ENCODE results near the gene ADIPOQ. TPM values are rescaled to one million over a fixed set of nuclear protein-coding genes. Genes with fewer than 3 reads are reported as not detected.
"Not testable (repeated sequence)": the region's sequence is repeated elsewhere in the genome, so short reads cannot be mapped to it uniquely, and the experiment has no call there.

The ADIPOQ gene
- total RNA-seq, 2 experiments from 2014 or later: not detected

DNA sequence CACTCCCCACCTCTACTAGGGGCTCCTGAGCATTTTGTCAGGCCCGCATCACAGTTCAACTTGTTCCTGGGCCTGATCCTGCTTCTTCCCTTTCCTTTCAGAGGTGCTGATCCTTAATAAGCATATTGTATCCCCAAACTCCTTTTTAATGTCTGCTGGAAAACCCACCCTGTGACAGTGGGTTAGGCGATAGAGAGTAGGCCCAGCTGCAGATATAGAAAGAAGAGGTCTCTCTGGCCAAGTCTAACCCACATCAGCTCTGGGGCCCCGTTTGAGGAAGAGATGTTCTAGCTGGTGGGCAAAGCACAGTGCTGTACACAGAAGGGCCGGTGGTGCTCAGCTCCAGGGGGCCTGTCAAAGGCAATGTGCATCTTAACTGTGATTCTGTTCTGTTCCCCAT lies 53.5 kb downstream of the ADIPOQ start:
- H3K36me3 Mint-ChIP-seq (ENCODE audit: low read depth): peaks cover 3% of the 10 kb centered on the region
- H3K4me1 Mint-ChIP-seq: peaks cover 12% of the 10 kb centered on the region
- DNase-seq: no peak
- no peak overlapping the region for H3K27ac Mint-ChIP-seq
- peaks cover 5% of the 10 kb centered on the region for H3K9me3 Mint-ChIP-seq
- H3K4me3 Mint-ChIP-seq: no peak overlapping the region
- ChIA-PET POLR2A (interaction anchor here (0.7 to 1.3 kb wide), 4 partner anchors 12 to 69 kb away, joined by 3 to 5 read pairs (median 3); no protein-coding TSS in a partner anchor), CTCF (no interaction called here)
- no peaks in the 10 kb centered on the region for H3K27me3 Mint-ChIP-seq

DNA sequence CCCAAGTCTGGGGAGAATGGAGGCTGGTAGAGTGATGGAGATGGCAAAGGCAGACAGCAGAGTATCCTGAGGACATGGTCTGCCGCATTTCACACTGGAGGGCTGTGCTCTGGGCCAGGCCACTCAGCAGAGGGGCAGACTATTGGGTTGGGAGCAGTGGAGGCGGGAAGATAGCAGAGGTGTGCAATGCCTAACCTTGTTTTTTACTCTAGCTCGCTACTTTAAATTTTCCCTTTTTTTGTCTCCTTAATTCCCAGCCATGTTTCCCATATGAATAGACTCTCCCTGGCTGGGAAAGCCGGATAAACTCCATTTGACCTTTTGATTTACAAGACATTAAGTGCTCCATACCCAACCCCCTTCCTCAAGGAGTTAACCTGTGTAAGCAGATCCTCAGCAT lies 54.4 kb downstream of the ADIPOQ start:
- DNase-seq: no peak
- ChIA-PET POLR2A (interaction anchor here (1.3 kb wide), 1 partner anchor 70 kb away, joined by 3 read pairs; no protein-coding TSS in a partner anchor), CTCF (no interaction called here)
- H3K4me3 Mint-ChIP-seq: no peak overlapping the region
- no peak overlapping the region for H3K27ac Mint-ChIP-seq
- H3K4me1 Mint-ChIP-seq: peaks cover 17% of the 10 kb centered on the region
- no peaks in the 10 kb centered on the region for H3K27me3 Mint-ChIP-seq
- H3K36me3 Mint-ChIP-seq (ENCODE audit: low read depth): peaks cover 3% of the 10 kb centered on the region
- H3K9me3 Mint-ChIP-seq: peaks cover 5% of the 10 kb centered on the region

DNA sequence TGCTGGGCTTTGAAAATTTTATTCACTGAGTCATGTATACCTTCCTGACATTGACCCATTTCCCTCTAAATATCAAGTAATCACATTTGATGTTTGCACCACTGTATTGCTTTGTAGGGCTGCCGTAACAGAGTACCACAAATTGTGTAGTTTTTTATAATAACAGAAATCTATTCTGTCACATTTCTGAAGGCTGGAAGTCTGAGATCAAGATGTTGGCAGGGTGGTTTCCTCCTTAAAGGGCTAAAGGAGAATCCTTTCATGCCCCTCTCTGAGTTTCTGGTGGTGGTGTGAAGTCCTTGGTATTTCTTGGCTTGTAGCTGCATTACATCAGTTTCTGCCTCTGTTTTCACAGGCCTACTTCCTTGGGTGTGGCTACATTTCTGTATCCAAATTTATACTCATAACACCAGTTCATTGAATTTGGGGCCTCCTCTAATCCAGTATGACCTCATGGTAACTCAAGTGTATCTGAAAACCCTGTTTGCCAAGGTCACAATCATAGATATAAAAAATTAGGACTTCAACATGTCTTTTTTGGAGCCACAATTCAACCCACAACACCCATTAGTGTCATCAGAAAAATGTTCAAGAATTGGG lies 58.7 kb downstream of the ADIPOQ start:
- no peak overlapping the region for H3K4me3 Mint-ChIP-seq
- DNase-seq: peak; percentile 21
- ChIA-PET CTCF (interaction anchor here (0.9 to 1.2 kb wide), 2 partner anchors 30 to 51 kb away, joined by 3 to 4 read pairs; no protein-coding TSS in a partner anchor), POLR2A (interaction anchor here (1.0 to 1.9 kb wide), 5 partner anchors 8 to 30 kb away, joined by 3 to 15 read pairs (median 7); partner anchors contain the start of gene ST6GAL1)
- H3K27me3 Mint-ChIP-seq: no peaks in the 10 kb centered on the region
- H3K27ac Mint-ChIP-seq: peak overlapping the region; percentile 79
- H3K9me3 Mint-ChIP-seq: peaks cover 39% of the 10 kb centered on the region
- H3K4me1 Mint-ChIP-seq: peaks cover 29% of the 10 kb centered on the region
- peaks cover 41% of the 10 kb centered on the region for H3K36me3 Mint-ChIP-seq (ENCODE audit: low read depth)

DNA sequence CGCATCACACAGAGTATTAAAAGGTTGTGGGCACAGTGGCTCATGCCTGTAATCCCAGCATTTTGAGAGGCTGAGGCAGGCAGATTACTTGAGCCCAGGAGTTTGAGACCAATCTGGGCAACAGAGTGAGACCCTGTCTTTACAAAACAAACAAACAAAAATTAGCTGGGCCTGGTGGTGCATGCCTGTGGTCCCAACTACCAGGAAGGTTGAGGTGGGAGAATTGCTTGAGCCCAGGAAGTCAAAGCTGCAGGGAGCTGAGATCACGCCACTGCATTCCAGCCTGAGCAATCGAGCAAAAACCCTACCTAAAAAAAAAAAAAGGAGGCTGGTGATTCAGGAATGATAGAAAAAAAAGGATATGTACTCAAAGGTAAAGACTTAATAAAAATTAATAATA lies 59.6 kb downstream of the ADIPOQ start:
- H3K4me3 Mint-ChIP-seq: no peak overlapping the region
- H3K36me3 Mint-ChIP-seq (ENCODE audit: low read depth): peaks cover 50% of the 10 kb centered on the region
- H3K9me3 Mint-ChIP-seq: peaks cover 48% of the 10 kb centered on the region
- CTCF ChIA-PET: no interaction called here
- no peak overlapping the region for H3K27ac Mint-ChIP-seq
- POLR2A ChIA-PET: no interaction called here
- H3K4me1 Mint-ChIP-seq: peaks cover 36% of the 10 kb centered on the region
- H3K27me3 Mint-ChIP-seq: no peaks in the 10 kb centered on the region
- no peak for DNase-seq

DNA sequence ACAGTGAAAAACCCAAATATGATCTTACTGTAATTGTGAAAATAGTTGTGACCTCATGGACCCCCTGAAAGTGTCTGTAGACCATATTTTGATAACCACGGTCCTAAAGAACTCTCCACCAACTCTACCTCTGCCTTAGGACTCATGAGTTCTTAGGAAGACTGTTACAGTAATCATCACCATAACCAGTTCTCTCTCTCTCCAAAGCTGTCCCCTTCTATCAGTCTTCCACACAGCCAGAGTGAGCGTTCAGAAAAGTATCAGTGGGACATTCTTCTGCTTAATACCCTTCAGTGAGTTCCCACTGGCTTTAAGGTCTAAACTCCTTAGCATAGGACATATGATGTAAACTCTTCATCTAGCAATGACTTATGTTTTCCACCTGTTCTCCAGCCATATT lies 60.2 kb downstream of the ADIPOQ start:
- Mint-ChIP-seq H3K4me1 (peaks cover 42% of the 10 kb centered on the region), H3K4me3 (no peak overlapping the region), H3K27me3 (no peaks in the 10 kb centered on the region), H3K27ac (no peak overlapping the region), H3K36me3 (ENCODE audit: low read depth) (peaks cover 56% of the 10 kb centered on the region), H3K9me3 (peaks cover 54% of the 10 kb centered on the region)
- DNase-seq: no peak
- ChIA-PET CTCF (interaction anchor here (0.6 kb wide), 1 partner anchor 13 kb away, joined by 4 read pairs; no protein-coding TSS in a partner anchor), POLR2A (no interaction called here)

DNA sequence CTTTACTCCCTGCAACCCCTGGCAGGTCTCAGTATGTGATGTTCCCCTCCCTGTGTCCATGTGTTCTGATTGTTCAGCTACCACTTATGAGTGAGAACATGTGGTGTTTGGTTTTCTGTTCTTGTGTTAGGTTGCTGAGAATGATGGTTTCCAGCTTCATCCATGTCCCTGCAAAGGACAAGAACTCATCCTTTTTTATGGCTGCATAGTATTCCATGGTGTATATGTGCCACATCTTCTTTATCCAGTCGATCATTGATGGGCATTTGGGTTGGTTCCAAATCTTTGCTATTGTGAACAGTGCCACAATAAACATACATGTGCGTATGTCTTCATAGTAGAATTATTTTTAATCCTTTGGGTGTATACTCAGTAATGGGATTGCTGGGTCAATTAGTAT lies 61.2 kb downstream of the ADIPOQ start:
- POLR2A ChIA-PET, H3K27ac Mint-ChIP-seq, H3K4me3 Mint-ChIP-seq, H3K27me3 Mint-ChIP-seq, CTCF ChIA-PET, DNase-seq: not testable (repeated sequence)
- H3K36me3 Mint-ChIP-seq (ENCODE audit: low read depth): peaks cover 66% of the 10 kb centered on the region
- H3K4me1 Mint-ChIP-seq: peaks cover 51% of the 10 kb centered on the region
- H3K9me3 Mint-ChIP-seq: peaks cover 63% of the 10 kb centered on the region

DNA sequence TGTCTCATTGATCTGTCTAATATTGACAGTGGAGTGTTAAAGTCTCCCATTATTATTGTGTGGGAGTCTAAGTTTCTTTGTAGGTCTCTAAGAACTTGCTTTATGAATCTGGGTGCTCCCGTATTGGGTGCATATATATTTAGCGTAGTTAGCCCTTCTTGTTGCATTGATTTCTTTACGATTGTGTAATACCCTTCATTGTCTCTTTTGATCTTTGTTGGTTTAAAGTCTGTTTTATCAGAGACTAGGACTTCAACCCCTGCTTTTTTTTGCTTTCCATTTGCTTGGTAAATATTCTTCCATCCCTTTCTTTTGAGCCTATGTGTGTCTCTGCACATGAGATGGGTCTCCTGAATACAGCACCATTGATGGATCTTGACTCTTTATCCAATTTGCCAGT lies 64.6 kb downstream of the ADIPOQ start:
- H3K27ac Mint-ChIP-seq, H3K4me3 Mint-ChIP-seq, H3K27me3 Mint-ChIP-seq, DNase-seq: not testable (repeated sequence)
- H3K4me1 Mint-ChIP-seq: peaks cover 48% of the 10 kb centered on the region
- peaks cover 62% of the 10 kb centered on the region for H3K9me3 Mint-ChIP-seq
- POLR2A ChIA-PET: interaction anchor here (3.1 to 4.5 kb wide), 2 partner anchors 24 to 124 kb away, joined by 15 to 72 read pairs; partner anchors contain the start of genes EIF4A2 and ST6GAL1
- CTCF ChIA-PET: interaction anchor here (0.8 kb wide), 1 partner anchor 35 kb away, joined by 3 read pairs; no protein-coding TSS in a partner anchor
- peaks cover 72% of the 10 kb centered on the region for H3K36me3 Mint-ChIP-seq (ENCODE audit: low read depth)

Other genes with a start within 250 kb of the ADIPOQ start
- not detected for gene AHSG, start 229.7 kb upstream of the ADIPOQ start, total RNA-seq
- gene FETUB, start 202.3 kb upstream of the ADIPOQ start, total RNA-seq: not detected
- gene HRG, start 176.7 kb upstream of the ADIPOQ start, total RNA-seq: not detected
- gene KNG1, start 125.4 kb upstream of the ADIPOQ start, total RNA-seq: not detected
- 100 to 1,000 TPM; 385 to 388 TPM for gene EIF4A2, start 59.1 kb upstream of the ADIPOQ start, total RNA-seq
- 10 to 100 TPM; 85.5 to 89.3 TPM for gene RFC4, start 36.2 kb upstream of the ADIPOQ start, total RNA-seq
- gene ST6GAL1, start 87.8 kb downstream of the ADIPOQ start, total RNA-seq: 100 to 1,000 TPM; 116 to 128 TPM